Endodermal cell (in vitro differentiated cells): ENCODE data around the gene C17orf107. TPM values are rescaled to one million over a fixed set of nuclear protein-coding genes. Genes with fewer than 3 reads are reported as not detected.

ENCODE experiments used
- DNase-seq: peaks from one replicate; pipeline ENCODE4 v3.0.0-alpha.2; 2017
- H3K27ac ChIP-seq: 2 replicates; pipeline ENCODE4 v1.5.1; 2013; ENCODE audit warnings: mild to moderate bottlenecking, low read depth, low read length, moderate library complexity
- H3K27me3 ChIP-seq: 2 replicates; pipeline ENCODE4 v1.6.1; 2013; ENCODE audit warnings: mild to moderate bottlenecking, low read length, moderate library complexity; ENCODE audit not compliant: insufficient read depth, control insufficient read depth, poor library complexity, severe bottlenecking
- H3K36me3 ChIP-seq: 2 replicates; pipeline ENCODE4 v1.7.0; 2013; ENCODE audit warnings: mild to moderate bottlenecking, low read length, moderate library complexity; ENCODE audit not compliant: control insufficient read depth, insufficient read depth
- H3K4me1 ChIP-seq: one replicate; pipeline ENCODE4 v1.7.0; 2013; ENCODE audit warnings: low read length; ENCODE audit not compliant: control insufficient read depth, insufficient read depth
- H3K4me3 ChIP-seq: 2 replicates; pipeline ENCODE4 v1.5.1; 2013; ENCODE audit warnings: mild to moderate bottlenecking, low read length, moderate library complexity
- H3K9ac ChIP-seq: 2 replicates; pipeline ENCODE4 v1.6.1; 2013; ENCODE audit warnings: mild to moderate bottlenecking, low read length, moderate library complexity; ENCODE audit not compliant: poor library complexity, severe bottlenecking; ENCODE audit errors: extremely low read depth
- H3K9me3 ChIP-seq: 2 replicates; pipeline ENCODE4 v1.6.1; 2013; ENCODE audit warnings: mild to moderate bottlenecking, low read length, moderate library complexity; ENCODE audit not compliant: control insufficient read depth
- H3K27ac Mint-ChIP-seq: 2 replicates; pipeline ENCODE4 v1.8.0; 2020; ENCODE audit warnings: mixed read lengths
- H3K27me3 Mint-ChIP-seq: 2 replicates; pipeline ENCODE4 v1.8.0; 2021; ENCODE audit warnings: mild to moderate bottlenecking, mixed read lengths; ENCODE audit not compliant: insufficient read depth
- H3K36me3 Mint-ChIP-seq: 2 replicates; pipeline ENCODE4 v1.8.0; 2020; ENCODE audit warnings: low read depth, mixed read lengths
- H3K4me1 Mint-ChIP-seq: 2 replicates; pipeline ENCODE4 v1.8.0; 2020; ENCODE audit warnings: mixed read lengths
- H3K4me3 Mint-ChIP-seq: 2 replicates; pipeline ENCODE4 v1.8.0; 2020; ENCODE audit warnings: mild to moderate bottlenecking, moderate library complexity, mixed read lengths
- H3K9me3 Mint-ChIP-seq: 2 replicates; pipeline ENCODE4 v1.8.0; 2020; ENCODE audit warnings: mild to moderate bottlenecking, mixed read lengths
- CTCF ChIP-seq: fragments of 200-600 bp; sonication (generic); conservative IDR thresholded peaks from 2 replicates; pipeline ENCODE4 v1.5.0; 2021; ENCODE audit warnings: antibody characterized with exemption, mild to moderate bottlenecking
- WGBS, 2 experiments: methylation state at CpG; one replicate each; pipeline versions ENCODE4 v1.1.5 to v1.1.7; 2013; ENCODE audit warnings: missing lambda C conversion rate in 2 of 2, mixed read lengths in 1 of 2; ENCODE audit not compliant: insufficient coverage in 1 of 2, insufficient read length in 1 of 2; 5-methylcytosine and 5-hydroxymethylcytosine counted together
- total RNA-seq, 2 donors: library from RNA; stranded (reverse); fragmentation: NEBNext Ultra II Directional in 1 of 2; extraction: Animal tissue kit (Norgen Biotek cat#: 25700) in 1 of 2; gene quantifications; 2 replicates in 1 of 2; 3 replicates in 1 of 2; pipeline ENCODE4 v1.2.1, GENCODE V29; 2021

C17orf107 gene
- total RNA-seq, 2 donors from 2014 or later: 0.82 to 4.8 TPM

DNA sequence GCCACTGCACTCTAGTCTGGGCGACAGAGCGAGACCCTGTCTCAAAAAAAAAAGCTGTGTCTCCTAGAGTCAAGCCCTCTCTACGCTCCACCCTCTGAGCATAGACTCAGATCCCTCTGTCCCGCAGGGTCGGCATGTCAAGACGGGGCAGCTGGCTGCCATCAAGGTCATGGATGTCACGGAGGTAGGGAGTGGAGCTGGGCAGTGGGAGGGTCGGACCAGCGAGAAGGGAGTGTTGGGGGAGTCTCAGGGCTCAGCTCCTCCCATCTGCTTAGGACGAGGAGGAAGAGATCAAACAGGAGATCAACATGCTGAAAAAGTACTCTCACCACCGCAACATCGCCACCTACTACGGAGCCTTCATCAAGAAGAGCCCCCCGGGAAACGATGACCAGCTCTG is 18.5 kb upstream of the C17orf107 start:
- Histone ChIP-seq H3K36me3 (peaks cover 5% of the 10 kb centered on the region), H3K4me3 (no peak overlapping the region), H3K27ac (no peak overlapping the region), H3K9ac (no peak overlapping the region), H3K4me1 (no peaks in the 10 kb centered on the region), H3K9me3 (no peaks in the 10 kb centered on the region), H3K27me3 (no peaks in the 10 kb centered on the region)
- Mint-ChIP-seq H3K4me3 (no peak overlapping the region), H3K4me1 (peaks cover 1% of the 10 kb centered on the region), H3K9me3 (no peaks in the 10 kb centered on the region), H3K27me3 (no peaks in the 10 kb centered on the region), H3K36me3 (peaks cover 30% of the 10 kb centered on the region), H3K27ac (no peak overlapping the region)
- WGBS, 2 experiments: 88 to 90% methylated on average over 10 to 15 of the region's 15 CpGs
- DNase-seq: no peak
- no peak for TF ChIP-seq CTCF

GRCh38 chr17:4881761-4882555 is 17.4 kb upstream of the C17orf107 start:
- Histone ChIP-seq H3K4me1 (no peaks in the 10 kb centered on the region), H3K4me3 (no peak overlapping the region), H3K9ac (no peak overlapping the region), H3K9me3 (no peaks in the 10 kb centered on the region), H3K36me3 (peaks cover 5% of the 10 kb centered on the region), H3K27me3 (no peaks in the 10 kb centered on the region), H3K27ac (no peak overlapping the region)
- no peak overlapping the region for H3K4me3 Mint-ChIP-seq
- peaks cover 1% of the 10 kb centered on the region for H3K4me1 Mint-ChIP-seq
- TF ChIP-seq CTCF: peak; percentile 97
- H3K27me3 Mint-ChIP-seq: no peaks in the 10 kb centered on the region
- peaks cover 34% of the 10 kb centered on the region for H3K36me3 Mint-ChIP-seq
- peak; percentile 95 for DNase-seq
- H3K9me3 Mint-ChIP-seq: no peaks in the 10 kb centered on the region
- WGBS, 2 experiments: 53 to 92% methylated on average over 3 to 9 of the region's 9 CpGs
- H3K27ac Mint-ChIP-seq: no peak overlapping the region

DNA sequence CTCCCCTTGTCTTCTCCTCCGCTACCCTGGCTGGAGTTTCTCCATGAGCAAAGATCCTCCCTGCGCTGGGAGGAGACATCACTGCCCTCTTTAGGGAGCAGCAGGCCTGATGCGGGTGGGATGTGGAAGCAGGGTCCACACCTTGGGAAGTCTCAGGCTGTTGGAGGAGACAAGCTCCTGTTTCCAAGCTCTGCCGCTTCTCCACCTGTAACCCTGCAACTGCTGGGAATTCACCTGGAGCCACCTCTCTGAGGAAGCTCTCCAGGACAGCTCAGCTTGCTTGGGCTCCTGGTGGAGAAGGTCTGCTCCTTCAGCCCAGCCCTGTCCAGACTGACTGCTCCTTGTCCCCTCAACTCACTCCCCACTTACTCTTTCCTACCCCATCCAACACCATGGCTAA is 14.8 kb upstream of the C17orf107 start:
- Histone ChIP-seq H3K4me3 (no peak overlapping the region), H3K4me1 (no peaks in the 10 kb centered on the region), H3K9ac (no peak overlapping the region), H3K36me3 (peaks cover 10% of the 10 kb centered on the region), H3K27ac (no peak overlapping the region), H3K9me3 (no peaks in the 10 kb centered on the region), H3K27me3 (no peaks in the 10 kb centered on the region)
- DNase-seq: no peak
- no peak overlapping the region for H3K4me3 Mint-ChIP-seq
- no peak overlapping the region for H3K27ac Mint-ChIP-seq
- H3K27me3 Mint-ChIP-seq: no peaks in the 10 kb centered on the region
- no peak for TF ChIP-seq CTCF
- H3K4me1 Mint-ChIP-seq: peaks cover 1% of the 10 kb centered on the region
- H3K36me3 Mint-ChIP-seq: peaks cover 41% of the 10 kb centered on the region
- H3K9me3 Mint-ChIP-seq: no peaks in the 10 kb centered on the region
- WGBS, 2 experiments: 96 to 97% methylated on average over 3 to 4 of the region's 4 CpGs
